Heart right ventricle (tissue), 16 donors: ENCODE data around the gene LPP. TPM values are rescaled to one million over a fixed set of nuclear protein-coding genes. Genes with fewer than 3 reads are reported as not detected.

Experiments
- ATAC-seq, 8 donors: fragments of 200-7000 bp; cut with Tn5 transposase; one replicate each; pipeline ENCODE4 v1.9.1; 2020; ENCODE audit warnings: mild to moderate bottlenecking in 8 of 8, moderate library complexity in 8 of 8, moderate number of reproducible peaks in 1 of 8
- DNase-seq, 2 donors: peaks; one replicate each; pipeline ENCODE4 v3.0.0-alpha.2; 2020
- H3K27ac ChIP-seq, 10 donors: fragments of 200-600 bp; sonication (generic) in 2 of 10; one replicate each; pipeline versions ENCODE4 v1.5.0 to v1.8.0; 2020 to 2022; ENCODE audit warnings: mild to moderate bottlenecking in 3 of 10
- H3K27me3 ChIP-seq, 7 donors: fragments of 200-600 bp; one replicate each; pipeline ENCODE4 v1.8.0; 2021 to 2022; ENCODE audit warnings: mild to moderate bottlenecking in 2 of 7
- H3K36me3 ChIP-seq, 9 donors: fragments of 200-600 bp; sonication (generic) in 1 of 9; one replicate each; pipeline versions ENCODE4 v1.5.0 to v1.8.0; 2020 to 2022; ENCODE audit warnings: mild to moderate bottlenecking in 2 of 9
- H3K4me1 ChIP-seq, 9 donors: fragments of 200-600 bp; sonication (generic) in 1 of 9; one replicate each; pipeline versions ENCODE4 v1.5.0 to v1.8.0; 2020 to 2022; ENCODE audit warnings: mild to moderate bottlenecking in 4 of 9
- H3K4me3 ChIP-seq, 10 donors: fragments of 200-600 bp; sonication (generic) in 2 of 10; one replicate each; pipeline versions ENCODE4 v1.5.0 to v1.8.0; 2020 to 2022; ENCODE audit warnings: mild to moderate bottlenecking in 7 of 10, moderate library complexity in 2 of 10
- H3K9me3 ChIP-seq, 11 donors: fragments of 200-600 bp in 10 of 11; sonication (generic) in 2 of 11; one replicate each; pipeline versions ENCODE4 v1.5.0 to v1.8.0; 2013 to 2022; ENCODE audit warnings: mild to moderate bottlenecking in 2 of 11, control low read depth in 1 of 11, moderate library complexity in 1 of 11
- CTCF ChIP-seq, 9 donors: fragments of 200-600 bp; sonication (generic) in 2 of 9; IDR thresholded peaks; one replicate each; pipeline versions ENCODE4 v1.5.0 to v1.8.0; 2021 to 2022; ENCODE audit warnings: antibody characterized with exemption in 9 of 9, mild to moderate bottlenecking in 5 of 9, moderate library complexity in 1 of 9
- WGBS, 2 donors: extraction: QIAGEN DNeasy Blood & Tissue Kit; methylation state at CpG; one replicate each; pipeline ENCODE4 v1.1.7; 2013; ENCODE audit warnings: inconsistent platforms in 1 of 2; 5-methylcytosine and 5-hydroxymethylcytosine counted together
- intact Hi-C, 10 donors: fragments of 100-400 bp; cut with DNase I; formaldehyde crosslinking; loops; one replicate each; pipeline versions ENCODE4 v1.11.1 to v1.14.2; 2022
- polyA plus RNA-seq, 2 donors: library from polyadenylated mRNA; stranded (reverse); fragments of 200-250 nt; gene quantifications; one replicate each; pipeline ENCODE4 v1.2.3, GENCODE V29; 2013
- total RNA-seq, 10 donors: library from RNA; stranded (reverse); fragmentation: NEBNext Ultra II Directional in 3 of 10; extraction: Animal tissue kit (Norgen Biotek cat#: 25700) in 3 of 10; gene quantifications; one replicate each; pipeline versions ENCODE4 v1.2.1 to v1.2.4, GENCODE V29; 2021 to 2023
- donor health status: Arrhythmogenic right ventricular cardiomyopathy.
- donor health status: ischemic (EF 13 %, LVEDD 7.1; RV severe dilation, severe dysfunction).
- donor health status: healthy with polysubstance abuse.
- donor health status: DM: no; HTN: yes; CAD: no.
- donor health status: DM: no; HTN: no; CAD: no.
- donor health status: ischemic (EF 25% LVEDD 6.9; RV normal size, moderate dysfunction).
- donor health status: ischemic (EF 25% LVEDD 5.7; RV mildly dilated, moderate dysfunction).
- donor health status: healthy.
- donor health status: DM: yes; HTN: yes; CAD: no.
- donor health status: Ischemic cardiomyopathy.
- donor health status: ischemic (EF 35%, LVEDD 5.7; RV mildly dilated, moderate dysfunction).
- donor health status: nonischemic (EF 11% LVEDD 7.7; RV severe dilation, severe dysfunction).
- donor health status: DM: yes; HTN: yes; CAD: no.
- donor health status: PGD.
- donor health status: ischemic (EF 29% LVEDD 5.4; RV normal size, mild dysfunction).
- donor health status: nonischemic (EF 23%, LVEDD 6.1; RV moderate dilation, normal function).

The LPP gene
- total and polyA plus RNA-seq, 12 donors: 8.5 to 188 (median 140) TPM

- peaks cover 0 to 90% (median 65%) of the 10 kb centered on the region in 9 donors for H3K4me1 ChIP-seq
- TF ChIP-seq CTCF (IDR thresholded peaks at IDR 0.05): no peak
- no peaks in the 10 kb centered on the region for H3K9me3 ChIP-seq
- intact Hi-C loops: no loop called here
- peaks cover 0 to 20% (median 0%) of the 10 kb centered on the region in 9 donors for H3K36me3 ChIP-seq
- no peak for ATAC-seq
- 89 to 100% methylated on average over 2 of the region's 2 CpGs for WGBS, 2 donors
- no peak overlapping the region for H3K4me3 ChIP-seq
- no peaks in the 10 kb centered on the region for H3K27me3 ChIP-seq
- DNase-seq: no peak
- H3K27ac ChIP-seq: peak overlapping the region in 2 of 10 donors; percentile 44 to 54
Measured at GRCh38 chr3:188215129-188215528, 61.2 kb downstream of the LPP start.

GRCh38 chr3:188217011-188217463 lies 63.1 kb downstream of the LPP start:
- TF ChIP-seq CTCF (IDR thresholded peaks at IDR 0.05): no peak
- DNase-seq: no peak
- no peak overlapping the region for H3K4me3 ChIP-seq

GRCh38 chr3:188217726-188218125 lies 63.8 kb downstream of the LPP start:
- 59 to 70% methylated on average over 4 of the region's 4 CpGs for WGBS, 2 donors
- DNase-seq: no peak
- Histone ChIP-seq H3K36me3 (peaks cover 0 to 20% (median 0%) of the 10 kb centered on the region in 9 donors), H3K27me3 (no peaks in the 10 kb centered on the region), H3K27ac (peak overlapping the region; percentile 10 to 75 (median 54)), H3K4me3 (no peak overlapping the region), H3K9me3 (no peaks in the 10 kb centered on the region), H3K4me1 (peaks cover 0 to 98% (median 79%) of the 10 kb centered on the region in 9 donors)
- intact Hi-C loops: no loop called here
- TF ChIP-seq CTCF (IDR thresholded peaks at IDR 0.05): no peak
- ATAC-seq: peak in 1 of 8 donors; percentile 46

More at GRCh38 chr3:188217011-188217463, 63.1 kb downstream of the LPP start:
- peaks cover 0 to 20% (median 0%) of the 10 kb centered on the region in 9 donors for H3K36me3 ChIP-seq
- ATAC-seq: no peak
- H3K27ac ChIP-seq: peak overlapping the region in 7 of 10 donors; percentile 48 to 75 (median 56)
- no peaks in the 10 kb centered on the region for H3K27me3 ChIP-seq
- intact Hi-C loops: no loop called here
- H3K4me1 ChIP-seq: peaks cover 0 to 98% (median 79%) of the 10 kb centered on the region in 9 donors
- 63 to 68% methylated on average over 4 of the region's 4 CpGs for WGBS, 2 donors
- no peaks in the 10 kb centered on the region for H3K9me3 ChIP-seq

- peaks cover 0 to 98% (median 85%) of the 10 kb centered on the region in 9 donors for H3K4me1 ChIP-seq
- TF ChIP-seq CTCF (IDR thresholded peaks at IDR 0.05): no peak
Measured at GRCh38 chr3:188218603-188219002, 64.6 kb downstream of the LPP start.

More at GRCh38 chr3:188218603-188219002, 64.6 kb downstream of the LPP start:
- ATAC-seq: no peak
- Histone ChIP-seq H3K36me3 (peaks cover 0 to 20% (median 0%) of the 10 kb centered on the region in 9 donors), H3K4me3 (no peak overlapping the region), H3K9me3 (no peaks in the 10 kb centered on the region), H3K27me3 (no peaks in the 10 kb centered on the region), H3K27ac (peak overlapping the region in 9 of 10 donors; percentile 10 to 75 (median 56))
- intact Hi-C loops: no loop called here
- no peak for DNase-seq
- 43 to 45% methylated on average over 1 of the region's 1 CpG for WGBS, 2 donors
